ENCODE data around the gene PUM1. TPM values are rescaled to one million over a fixed set of nuclear protein-coding genes. Genes with fewer than 3 reads are reported as not detected.

Gene PUM1
- total and polyA plus RNA-seq, 2 of the 8 experiments (the other 6 are each of a cell fraction or from before 2014, with no cell fraction given), result 122 to 177 TPM

GRCh38 chr1:31112266-31112935 lies 46.9 kb upstream of the PUM1 start (continued):
- no peak for TF ChIP-seq USF2 (IDR thresholded peaks at IDR 0.05; ENCODE audit: low read length)

Data from H1 (cell line).